Nephron progenitor cell (in vitro differentiated cells): ENCODE data around the gene CTSD.
"Not testable (repeated sequence)": the region's sequence is repeated elsewhere in the genome, so short reads cannot be mapped to it uniquely, and the experiment has no call there.

Experiments used
- DNase-seq: peaks from one replicate; pipeline ENCODE4 v3.0.0; 2021
- H3K27ac Mint-ChIP-seq: 2 replicates; pipeline ENCODE4 v1.8.0; 2021; ENCODE audit warnings: mild to moderate bottlenecking, moderate library complexity, mixed read lengths
- H3K27me3 Mint-ChIP-seq: 2 replicates; pipeline ENCODE4 v1.8.0; 2021; ENCODE audit warnings: mild to moderate bottlenecking, low read depth, mixed read lengths; ENCODE audit not compliant: poor library complexity
- H3K36me3 Mint-ChIP-seq: 2 replicates; pipeline ENCODE4 v1.8.0; 2021; ENCODE audit warnings: low read depth, mixed read lengths
- H3K4me1 Mint-ChIP-seq: 2 replicates; pipeline ENCODE4 v1.8.0; 2021; ENCODE audit warnings: mixed read lengths
- H3K4me3 Mint-ChIP-seq: 2 replicates; pipeline ENCODE4 v1.8.0; 2021; ENCODE audit warnings: mild to moderate bottlenecking, moderate library complexity, mixed read lengths
- H3K9me3 Mint-ChIP-seq: 2 replicates; pipeline ENCODE4 v1.8.0; 2021; ENCODE audit warnings: mild to moderate bottlenecking, moderate library complexity, mixed read lengths
- TF ChIP-seq, protein P1 (sequence below): fragments of 200-600 bp; sonication (generic); IDR thresholded peaks from 2 replicates; pipeline ENCODE4 v1.5.0; 2021; ENCODE audit warnings: antibody characterized with exemption

CTSD gene

DNA sequence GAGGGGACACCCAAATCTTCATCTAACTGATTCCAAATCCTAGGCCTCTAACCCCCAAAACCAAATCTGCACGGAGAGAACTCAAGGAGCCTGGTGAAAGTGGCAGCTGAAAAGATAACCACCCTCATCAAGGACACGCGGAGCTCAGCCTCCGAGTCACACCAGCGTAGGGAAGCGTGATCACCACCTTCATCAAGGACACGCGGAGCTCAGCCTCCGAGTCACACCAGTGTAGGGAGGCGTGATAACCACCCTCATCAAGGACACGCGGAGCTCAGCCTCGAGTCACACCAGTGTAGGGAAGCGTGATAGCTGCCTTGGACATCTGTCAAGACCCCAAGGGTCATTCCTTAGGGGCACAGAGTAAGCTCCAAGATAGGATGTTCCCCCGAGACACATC lies 41.8 kb upstream of the CTSD start:
- peaks cover 27% of the 10 kb centered on the region for H3K9me3 Mint-ChIP-seq
- DNase-seq = no peak
- H3K4me3 Mint-ChIP-seq = no peak overlapping the region

DNA sequence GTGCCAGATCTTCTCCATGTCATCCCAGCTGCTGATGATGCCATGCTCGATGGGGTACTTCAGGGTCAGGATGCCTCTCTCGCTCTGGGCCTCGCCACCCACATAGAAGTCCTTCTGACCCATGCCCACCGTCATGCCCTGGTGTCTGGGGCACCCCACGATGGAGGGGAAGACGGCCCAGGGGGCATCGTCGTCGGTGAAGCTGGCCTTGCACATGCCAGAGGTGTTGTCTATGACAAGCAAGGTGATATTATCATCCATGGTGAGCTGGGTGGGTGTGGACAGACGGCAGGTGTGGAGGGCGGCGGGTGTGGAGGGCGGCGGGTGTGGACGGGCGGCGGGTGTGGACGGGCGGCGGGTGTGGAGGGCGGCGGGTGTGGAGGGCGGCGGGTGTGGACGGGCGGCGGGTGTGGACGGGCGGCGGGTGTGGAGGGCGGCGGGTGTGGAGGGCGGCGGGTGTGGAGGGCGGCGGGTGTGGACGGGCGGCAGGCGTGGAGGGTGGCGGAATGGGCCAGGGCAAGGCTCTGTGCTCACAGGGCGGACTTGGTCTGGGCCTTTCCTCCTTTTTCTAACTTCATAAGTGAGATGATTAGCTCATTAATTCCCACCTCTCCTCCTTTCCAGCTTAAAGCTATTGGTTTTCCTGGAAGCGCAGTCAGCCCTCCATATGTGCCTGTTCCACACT lies 40.2 kb upstream of the CTSD start:
- H3K4me1 Mint-ChIP-seq, H3K4me3 Mint-ChIP-seq, DNase-seq, H3K27ac Mint-ChIP-seq, H3K36me3 Mint-ChIP-seq: not testable (repeated sequence)
- Mint-ChIP-seq H3K27me3 (peaks cover 49% of the 10 kb centered on the region), H3K9me3 (peaks cover 18% of the 10 kb centered on the region)

More for the DNA sequence above, 41.8 kb upstream of the CTSD start:
- Mint-ChIP-seq H3K4me1 (no peaks in the 10 kb centered on the region), H3K27me3 (peaks cover 51% of the 10 kb centered on the region), H3K27ac (no peak overlapping the region), H3K36me3 (no peaks in the 10 kb centered on the region)
- TF ChIP-seq, protein P1, sequence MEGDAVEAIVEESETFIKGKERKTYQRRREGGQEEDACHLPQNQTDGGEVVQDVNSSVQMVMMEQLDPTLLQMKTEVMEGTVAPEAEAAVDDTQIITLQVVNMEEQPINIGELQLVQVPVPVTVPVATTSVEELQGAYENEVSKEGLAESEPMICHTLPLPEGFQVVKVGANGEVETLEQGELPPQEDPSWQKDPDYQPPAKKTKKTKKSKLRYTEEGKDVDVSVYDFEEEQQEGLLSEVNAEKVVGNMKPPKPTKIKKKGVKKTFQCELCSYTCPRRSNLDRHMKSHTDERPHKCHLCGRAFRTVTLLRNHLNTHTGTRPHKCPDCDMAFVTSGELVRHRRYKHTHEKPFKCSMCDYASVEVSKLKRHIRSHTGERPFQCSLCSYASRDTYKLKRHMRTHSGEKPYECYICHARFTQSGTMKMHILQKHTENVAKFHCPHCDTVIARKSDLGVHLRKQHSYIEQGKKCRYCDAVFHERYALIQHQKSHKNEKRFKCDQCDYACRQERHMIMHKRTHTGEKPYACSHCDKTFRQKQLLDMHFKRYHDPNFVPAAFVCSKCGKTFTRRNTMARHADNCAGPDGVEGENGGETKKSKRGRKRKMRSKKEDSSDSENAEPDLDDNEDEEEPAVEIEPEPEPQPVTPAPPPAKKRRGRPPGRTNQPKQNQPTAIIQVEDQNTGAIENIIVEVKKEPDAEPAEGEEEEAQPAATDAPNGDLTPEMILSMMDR = no peak

DNA sequence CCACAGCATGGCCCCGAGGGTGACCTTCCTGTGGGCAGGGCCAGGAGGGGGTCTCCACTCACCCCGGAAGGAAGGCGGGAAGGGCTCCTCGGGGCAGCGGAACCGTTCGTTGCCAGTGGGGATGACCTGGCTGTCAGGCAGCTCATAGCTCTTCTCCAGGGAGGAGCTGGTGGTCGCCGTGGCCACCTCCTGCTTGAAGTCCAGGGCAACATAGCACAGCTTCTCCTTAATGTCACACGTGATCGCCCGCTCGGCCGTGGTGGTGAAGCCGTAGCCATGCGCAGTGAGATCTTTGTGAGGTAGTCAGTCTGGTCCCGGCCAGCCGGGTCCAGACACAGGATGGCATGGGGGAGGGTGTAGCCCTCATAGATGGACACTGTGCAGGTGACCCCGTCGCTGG lies 39.5 kb upstream of the CTSD start:
- Mint-ChIP-seq H3K4me3 (no peak overlapping the region), H3K9me3 (peaks cover 13% of the 10 kb centered on the region), H3K36me3 (no peaks in the 10 kb centered on the region), H3K27me3 (peaks cover 42% of the 10 kb centered on the region), H3K27ac (no peak overlapping the region), H3K4me1 (peaks cover 5% of the 10 kb centered on the region)
- DNase-seq = no peak
- TF ChIP-seq, protein P1 = no peak

DNA sequence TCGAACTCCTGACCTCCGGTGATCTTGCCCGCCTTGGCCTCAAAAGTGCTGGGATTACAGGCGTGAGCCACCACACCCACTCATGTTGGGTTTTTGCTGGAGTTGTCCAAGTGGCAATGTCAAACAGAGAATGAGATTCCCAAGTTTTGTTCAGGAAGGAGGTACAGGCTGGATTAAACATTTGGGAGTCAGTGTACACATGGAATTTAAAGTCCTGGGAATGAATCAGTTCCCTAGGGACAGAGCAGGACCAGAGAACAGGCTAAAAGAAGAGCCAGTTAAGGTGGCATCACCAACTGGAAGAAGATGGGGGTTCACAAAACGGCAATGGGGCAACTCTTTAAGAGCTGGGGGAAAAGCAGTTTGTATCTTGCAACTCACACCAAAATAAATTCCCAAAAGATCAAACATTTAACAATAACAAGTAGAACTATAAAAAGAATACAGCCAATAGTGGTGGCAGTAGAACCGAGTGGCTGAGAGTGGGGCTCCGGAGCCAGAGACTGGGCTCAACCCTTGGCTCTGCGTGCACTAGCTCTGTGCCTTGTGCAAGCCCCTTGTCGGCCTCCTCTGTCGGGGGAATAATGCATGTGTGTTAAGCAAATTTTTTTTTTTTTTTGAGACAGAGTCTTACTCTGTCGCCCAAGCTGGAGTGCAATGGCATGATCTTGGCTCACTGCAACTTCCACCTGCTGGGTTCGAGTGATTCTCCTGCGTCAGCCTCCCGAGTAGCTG lies 33.8 kb upstream of the CTSD start:
- peaks cover 15% of the 10 kb centered on the region for H3K4me1 Mint-ChIP-seq
- no peak for DNase-seq
- no peaks in the 10 kb centered on the region for H3K36me3 Mint-ChIP-seq
- no peaks in the 10 kb centered on the region for H3K9me3 Mint-ChIP-seq
- H3K4me3 Mint-ChIP-seq = no peak overlapping the region
- no peak overlapping the region for H3K27ac Mint-ChIP-seq
- peaks cover 45% of the 10 kb centered on the region for H3K27me3 Mint-ChIP-seq
- TF ChIP-seq, protein P1 = no peak

DNA sequence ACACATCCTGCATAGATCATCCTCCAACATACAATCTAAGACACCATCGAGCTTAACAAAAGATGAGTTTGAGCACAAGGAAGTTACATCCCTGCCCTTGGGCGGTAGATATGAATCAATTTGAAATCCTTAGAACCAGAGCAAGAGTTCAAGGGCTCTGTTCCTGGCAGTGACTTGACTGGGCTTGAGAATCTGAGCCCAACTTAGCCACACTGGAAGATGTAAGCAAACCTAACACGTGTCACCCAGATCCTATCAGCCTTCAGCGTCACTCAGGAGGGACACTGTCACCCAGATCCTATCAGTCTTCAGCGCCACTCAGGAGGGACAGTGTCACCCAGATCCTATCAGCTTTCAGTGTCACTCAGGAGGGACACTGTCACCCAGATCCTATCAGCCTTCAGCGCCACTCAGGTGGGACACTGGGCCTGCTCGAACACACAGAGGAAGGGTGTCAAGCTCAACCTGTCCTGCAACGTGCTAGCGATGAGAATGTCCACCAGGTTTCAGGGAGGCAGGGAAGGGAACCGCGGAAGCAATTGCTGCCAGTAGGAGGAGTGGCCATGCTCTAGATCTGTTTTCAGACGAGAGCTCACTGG lies 32.8 kb upstream of the CTSD start:
- H3K36me3 Mint-ChIP-seq = no peaks in the 10 kb centered on the region
- TF ChIP-seq, protein P1 = no peak
- H3K27ac Mint-ChIP-seq = no peak overlapping the region

DNA sequence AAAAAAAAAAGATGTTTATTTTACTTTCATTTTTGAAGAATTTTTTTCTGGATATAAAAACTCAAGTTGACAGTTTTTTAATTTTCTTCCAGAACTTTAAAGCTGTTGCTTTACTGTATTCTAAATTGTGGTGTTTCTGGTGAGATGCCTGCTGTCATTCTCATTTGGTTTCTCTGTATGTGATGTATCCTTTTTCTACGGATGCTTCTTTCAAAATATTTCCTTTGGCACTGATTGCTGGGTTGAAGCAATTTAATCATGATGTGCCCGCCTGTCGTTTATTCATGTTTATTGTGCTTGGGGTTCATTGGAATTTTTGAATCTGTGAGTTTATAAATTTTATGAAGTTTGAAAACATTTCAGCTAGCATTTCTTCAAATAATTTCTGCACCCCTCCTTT lies 29.4 kb upstream of the CTSD start:
- H3K4me3 Mint-ChIP-seq = no peak overlapping the region
- DNase-seq = no peak
- no peaks in the 10 kb centered on the region for H3K36me3 Mint-ChIP-seq
- no peak overlapping the region for H3K27ac Mint-ChIP-seq
- TF ChIP-seq, protein P1 = no peak
- peaks cover 63% of the 10 kb centered on the region for H3K27me3 Mint-ChIP-seq
- peaks cover 9% of the 10 kb centered on the region for H3K4me1 Mint-ChIP-seq
- peaks cover 15% of the 10 kb centered on the region for H3K9me3 Mint-ChIP-seq

More for the DNA sequence above, 32.8 kb upstream of the CTSD start:
- Mint-ChIP-seq H3K4me1 (peaks cover 15% of the 10 kb centered on the region), H3K4me3 (no peak overlapping the region), H3K27me3 (peaks cover 52% of the 10 kb centered on the region), H3K9me3 (no peaks in the 10 kb centered on the region)
- DNase-seq = no peak
